Fibroblast of mammary gland (primary cell): ENCODE results near the gene ANKRD44.

Source experiments
- DNase-seq: peaks from one replicate; pipeline ENCODE4 v3.0.0-alpha.2; 2010; ENCODE audit warnings: low read depth
- H3K4me3 ChIP-seq: 2 replicates; pipeline ENCODE4 v1.5.1; 2011; ENCODE audit warnings: low read depth, mild to moderate bottlenecking, low read length, moderate library complexity; ENCODE audit not compliant: control insufficient read depth
- CTCF ChIP-seq: conservative IDR thresholded peaks from 2 replicates; pipeline ENCODE4 v1.5.1; 2011; ENCODE audit warnings: low read depth, low read length, inconsistent platforms; ENCODE audit not compliant: control insufficient read depth, insufficient read depth

Gene ANKRD44

DNA sequence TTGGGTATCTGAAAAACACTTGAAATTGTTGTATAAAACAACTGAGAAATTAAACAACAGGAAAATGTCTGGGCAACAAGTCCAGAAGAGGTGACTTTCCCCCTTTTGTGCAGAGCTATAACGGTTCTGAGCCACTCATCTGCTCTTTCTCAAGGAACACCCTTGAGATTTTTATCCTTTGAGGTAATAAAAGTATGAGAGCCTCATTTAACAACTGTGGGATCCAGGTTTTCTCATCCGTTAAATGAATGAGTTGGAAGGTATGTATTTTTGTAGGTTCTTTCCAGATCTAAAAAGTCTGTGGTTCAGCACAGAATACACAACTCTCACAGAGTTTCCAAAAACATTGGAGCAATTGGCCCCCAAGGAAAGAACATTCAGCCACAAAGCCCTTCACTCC, 93.0 kb downstream of the ANKRD44 start:
- H3K4me3 ChIP-seq: no peak overlapping the region
- no peak for DNase-seq
- no peak for TF ChIP-seq CTCF

- DNase-seq: no peak
- TF ChIP-seq CTCF: no peak
- no peak overlapping the region for H3K4me3 ChIP-seq
These were observed 94.1 kb downstream of the ANKRD44 start for GRCh38 chr2:197216361-197216979.

- DNase-seq: peak; percentile 46
- TF ChIP-seq CTCF: no peak
- no peak overlapping the region for H3K4me3 ChIP-seq
These were observed 94.7 kb downstream of the ANKRD44 start for GRCh38 chr2:197215748-197216360.

- no peak overlapping the region for H3K4me3 ChIP-seq
- TF ChIP-seq CTCF: no peak
- no peak for DNase-seq
These were observed 98.0 kb downstream of the ANKRD44 start for GRCh38 chr2:197212344-197213262.

DNA sequence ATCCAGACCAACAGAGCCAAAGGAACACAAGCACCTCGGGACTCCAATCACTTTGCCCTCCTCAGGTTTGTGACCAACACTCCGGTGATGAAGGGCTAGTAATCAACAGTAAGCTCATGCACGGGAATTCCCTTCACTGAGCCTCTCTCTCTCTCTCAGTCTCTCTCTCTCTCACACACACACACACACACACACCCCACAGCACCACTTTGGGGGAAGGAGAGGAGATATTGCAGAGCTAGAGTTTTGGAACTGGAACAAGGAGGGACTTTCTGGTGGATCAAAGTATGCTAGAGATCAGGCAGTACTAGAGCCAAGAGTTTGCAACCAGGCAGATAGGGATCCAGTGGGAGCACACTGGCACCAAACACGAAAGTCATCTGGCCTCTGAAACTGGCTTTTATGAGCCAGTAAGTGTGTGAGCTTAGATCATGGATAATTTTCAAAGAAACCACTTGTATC, 98.7 kb downstream of the ANKRD44 start:
- H3K4me3 ChIP-seq: no peak overlapping the region
- TF ChIP-seq CTCF: no peak
- DNase-seq: no peak

DNA sequence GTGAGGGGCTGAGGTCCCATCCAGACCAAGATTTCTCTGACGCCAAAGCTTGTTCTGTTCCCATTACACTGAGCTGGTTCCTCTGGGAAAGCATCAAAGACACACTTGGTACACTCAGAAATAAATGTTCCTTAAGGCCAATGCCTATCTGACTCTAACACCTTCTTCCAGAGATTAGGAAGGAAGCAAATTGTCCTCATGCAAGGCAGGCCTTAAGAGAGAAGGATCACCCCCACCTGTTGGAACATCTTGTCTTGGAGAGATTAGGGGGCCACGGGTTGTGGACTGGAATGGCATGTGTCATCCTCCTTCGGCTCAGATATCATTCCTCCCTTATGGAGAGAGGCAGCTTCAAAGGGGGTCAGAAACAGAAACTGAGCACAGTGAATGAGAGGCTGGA, 100.2 kb downstream of the ANKRD44 start:
- no peak for DNase-seq
- H3K4me3 ChIP-seq: no peak overlapping the region
- TF ChIP-seq CTCF: no peak
